GM12872 (cell line): Measurements from ENCODE around the gene CDK14.

ENCODE experiments used
- TF ChIP-seq, protein P1 (sequence below): IDR thresholded peaks from 3 replicates; pipeline ENCODE4 v1.5.1; 2011; ENCODE audit warnings: low read depth, mild to moderate bottlenecking, low read length, moderate library complexity; ENCODE audit not compliant: insufficient read depth

CDK14 gene

DNA sequence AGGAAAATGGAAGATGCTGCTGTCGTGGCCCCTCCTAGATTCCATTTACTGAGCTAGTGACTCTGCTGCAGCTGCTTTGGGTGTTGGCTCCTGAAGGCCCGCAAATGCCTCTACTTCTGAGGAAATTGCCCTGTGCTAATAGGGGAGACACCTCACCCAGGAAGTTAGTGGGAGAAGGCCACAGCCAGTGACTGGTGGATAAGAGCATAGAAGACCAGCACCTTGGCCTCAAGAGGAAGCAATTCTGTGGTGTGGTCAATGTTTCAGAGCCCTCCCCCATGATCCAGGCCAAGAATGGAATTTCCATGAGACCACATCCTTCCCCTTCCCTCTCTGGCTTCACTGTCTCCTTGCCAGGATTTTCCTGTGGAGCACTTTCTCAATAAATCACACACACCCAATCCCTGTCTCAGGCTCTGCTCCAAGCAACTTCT is 643.1 kb downstream of the CDK14 start:
- TF ChIP-seq, protein P1, sequence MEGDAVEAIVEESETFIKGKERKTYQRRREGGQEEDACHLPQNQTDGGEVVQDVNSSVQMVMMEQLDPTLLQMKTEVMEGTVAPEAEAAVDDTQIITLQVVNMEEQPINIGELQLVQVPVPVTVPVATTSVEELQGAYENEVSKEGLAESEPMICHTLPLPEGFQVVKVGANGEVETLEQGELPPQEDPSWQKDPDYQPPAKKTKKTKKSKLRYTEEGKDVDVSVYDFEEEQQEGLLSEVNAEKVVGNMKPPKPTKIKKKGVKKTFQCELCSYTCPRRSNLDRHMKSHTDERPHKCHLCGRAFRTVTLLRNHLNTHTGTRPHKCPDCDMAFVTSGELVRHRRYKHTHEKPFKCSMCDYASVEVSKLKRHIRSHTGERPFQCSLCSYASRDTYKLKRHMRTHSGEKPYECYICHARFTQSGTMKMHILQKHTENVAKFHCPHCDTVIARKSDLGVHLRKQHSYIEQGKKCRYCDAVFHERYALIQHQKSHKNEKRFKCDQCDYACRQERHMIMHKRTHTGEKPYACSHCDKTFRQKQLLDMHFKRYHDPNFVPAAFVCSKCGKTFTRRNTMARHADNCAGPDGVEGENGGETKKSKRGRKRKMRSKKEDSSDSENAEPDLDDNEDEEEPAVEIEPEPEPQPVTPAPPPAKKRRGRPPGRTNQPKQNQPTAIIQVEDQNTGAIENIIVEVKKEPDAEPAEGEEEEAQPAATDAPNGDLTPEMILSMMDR, result no peak

DNA sequence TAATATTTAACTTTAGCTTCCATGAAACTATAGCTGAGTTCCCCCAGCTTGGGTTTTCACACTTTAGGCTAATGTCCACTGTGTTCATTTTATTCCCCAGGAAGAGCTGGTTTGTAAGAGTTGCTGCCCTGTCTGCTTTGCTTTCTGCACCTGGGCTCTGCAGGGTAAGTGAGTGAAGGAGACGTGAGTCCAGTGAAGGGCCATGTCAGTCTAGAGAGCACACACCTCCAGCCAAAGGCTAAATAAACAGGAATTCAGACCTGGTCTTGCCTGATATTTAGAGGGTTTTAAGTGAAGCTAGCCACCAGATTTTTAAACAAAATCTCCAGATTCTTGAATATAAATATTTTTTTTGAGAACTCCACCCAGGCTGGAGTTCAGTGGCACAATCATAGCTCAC is 643.7 kb downstream of the CDK14 start:
- TF ChIP-seq, protein P1, result no peak

DNA sequence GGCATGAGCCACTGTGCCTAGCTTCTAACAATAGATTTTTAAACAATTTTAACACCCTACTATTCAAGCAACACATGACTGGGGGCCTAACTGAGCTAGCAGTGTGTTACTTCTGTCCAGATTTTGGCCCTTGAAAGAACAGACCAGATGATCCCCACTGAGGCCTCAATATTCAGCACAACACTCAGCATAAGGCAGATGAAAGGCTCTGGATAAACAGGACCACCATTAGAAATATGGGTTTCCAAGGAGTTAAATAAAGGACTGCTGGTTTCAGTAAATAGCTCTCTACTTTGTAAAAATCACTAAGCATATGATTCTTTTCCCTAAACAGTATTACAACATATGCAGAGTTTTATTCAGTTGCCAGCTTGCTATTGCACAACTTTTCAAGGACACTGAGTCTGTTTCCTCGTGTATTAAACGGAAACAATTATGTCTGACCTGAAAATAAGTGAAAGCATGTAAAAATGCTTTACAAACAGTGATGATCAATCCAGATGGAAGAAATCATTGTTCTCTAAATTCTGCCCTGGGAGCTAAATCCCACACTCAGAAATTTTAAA is 644.3 kb downstream of the CDK14 start:
- TF ChIP-seq, protein P1, result no peak

DNA sequence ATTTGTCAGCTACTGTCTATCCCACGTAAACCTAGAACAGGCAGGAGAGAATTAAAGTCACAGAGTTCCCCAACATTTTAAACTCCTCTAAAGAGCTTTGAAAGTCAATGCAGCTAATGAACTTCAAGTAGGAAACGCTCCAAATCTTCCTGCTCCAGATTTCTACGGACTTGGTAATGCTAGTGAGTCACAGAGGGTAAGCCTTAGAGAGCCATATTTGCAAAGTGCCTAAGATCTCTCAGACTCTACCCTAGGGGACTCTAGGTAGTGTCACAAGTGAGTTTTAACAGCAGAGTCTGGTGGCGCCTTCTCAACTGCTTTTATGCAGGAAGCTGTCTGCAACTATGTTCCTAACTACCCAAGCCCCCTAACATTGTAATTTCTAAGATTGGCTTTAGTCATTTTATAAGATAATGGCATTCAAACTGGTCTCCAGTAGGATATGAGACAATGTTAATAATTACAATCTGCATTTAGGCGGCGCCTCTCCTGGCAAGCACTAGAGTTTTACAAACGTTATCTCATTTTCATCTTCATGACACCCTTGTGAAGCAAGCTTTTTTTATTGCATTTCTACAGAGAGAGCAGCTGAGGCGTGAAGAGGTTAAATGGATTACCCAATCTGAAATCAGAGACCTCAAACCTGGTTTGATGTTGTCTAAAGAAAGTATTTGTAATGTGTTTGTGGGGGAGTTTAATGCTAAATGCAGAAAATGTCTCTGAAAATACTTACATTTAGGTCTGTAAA is 646.1 kb downstream of the CDK14 start:
- TF ChIP-seq, protein P1, result no peak

DNA sequence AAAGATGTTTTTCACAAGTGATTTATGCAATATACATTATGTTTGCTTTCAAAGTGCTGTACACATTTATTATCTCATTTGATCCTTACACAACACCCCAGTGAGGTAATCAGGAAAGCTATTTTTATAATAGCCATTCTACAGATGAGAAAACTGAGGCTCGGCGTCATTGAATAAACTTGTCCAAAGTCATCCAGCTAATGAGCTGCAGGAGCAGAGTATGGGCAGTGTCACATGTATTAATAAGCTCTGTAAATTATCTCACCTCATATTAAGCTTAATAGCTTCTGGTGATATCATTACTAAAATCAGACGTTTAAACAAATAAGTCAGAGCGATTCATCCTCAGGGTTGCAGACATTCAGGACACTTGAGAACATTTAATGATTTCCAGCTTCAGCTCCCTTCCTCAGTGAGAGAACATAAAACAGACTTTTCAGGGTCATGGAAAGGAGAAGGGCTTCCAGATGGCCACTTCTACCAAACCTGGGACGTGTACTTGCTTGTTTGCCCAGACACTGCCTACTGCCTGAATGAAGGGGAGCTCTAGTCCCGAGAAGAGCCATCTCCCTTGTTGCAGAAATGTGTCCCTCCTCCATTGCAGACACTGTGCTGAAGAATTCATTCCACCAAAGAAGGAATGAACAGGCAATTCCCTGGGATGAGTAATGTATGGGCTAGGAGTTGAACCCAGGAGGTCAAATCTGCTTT is 647.6 kb downstream of the CDK14 start:
- TF ChIP-seq, protein P1, result no peak

DNA sequence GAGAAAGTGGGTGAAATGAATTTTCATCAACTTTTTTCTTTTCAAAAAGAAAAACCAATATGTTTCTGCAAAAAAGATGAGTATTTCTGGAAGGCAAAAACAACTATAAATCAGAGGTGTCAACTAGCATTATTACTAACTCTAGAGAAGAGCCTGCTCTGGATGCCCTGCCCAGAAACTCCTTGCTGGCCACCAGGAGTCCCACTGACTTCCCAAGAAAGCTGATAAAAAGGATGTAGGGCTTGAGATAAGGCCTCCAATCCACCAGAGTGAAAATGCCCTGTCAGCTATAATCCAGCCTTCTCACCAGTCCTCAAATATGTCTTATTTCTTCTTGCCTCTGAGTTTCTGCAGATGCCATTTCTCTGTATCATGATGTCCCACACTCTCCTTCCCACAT is 651.4 kb downstream of the CDK14 start:
- TF ChIP-seq, protein P1, result no peak

DNA sequence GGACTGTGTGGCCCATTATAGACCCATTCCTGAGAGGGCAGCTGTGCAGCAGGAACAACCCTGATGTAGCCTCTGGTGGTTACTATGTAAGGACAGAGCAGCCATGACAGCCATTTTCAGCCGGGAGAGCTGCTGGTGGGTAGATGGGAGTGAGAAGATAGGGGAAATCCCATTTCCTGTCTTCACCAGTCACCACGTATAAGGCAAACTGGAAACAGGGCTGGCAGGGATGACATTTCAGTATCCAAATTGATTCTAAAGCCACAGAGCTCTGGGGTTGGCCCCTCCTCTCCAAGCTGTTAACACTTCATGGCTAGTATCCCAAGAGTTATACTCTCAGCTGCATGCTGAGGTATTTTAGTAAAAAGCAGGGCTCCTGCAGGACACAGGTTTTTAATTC is 652.9 kb downstream of the CDK14 start:
- TF ChIP-seq, protein P1, result no peak
